Ramos (cell line): ENCODE measurements around the gene PTGDS.

ENCODE experiments used
- in situ Hi-C: fragments of 300-500 bp; cut with MboI; formaldehyde crosslinking; loops from one replicate; pipeline ENCODE4 v1.14.3; 2022; ENCODE audit warnings: low sequenced_read_pairs; ENCODE audit not compliant: unreplicated experiment

The PTGDS gene

DNA sequence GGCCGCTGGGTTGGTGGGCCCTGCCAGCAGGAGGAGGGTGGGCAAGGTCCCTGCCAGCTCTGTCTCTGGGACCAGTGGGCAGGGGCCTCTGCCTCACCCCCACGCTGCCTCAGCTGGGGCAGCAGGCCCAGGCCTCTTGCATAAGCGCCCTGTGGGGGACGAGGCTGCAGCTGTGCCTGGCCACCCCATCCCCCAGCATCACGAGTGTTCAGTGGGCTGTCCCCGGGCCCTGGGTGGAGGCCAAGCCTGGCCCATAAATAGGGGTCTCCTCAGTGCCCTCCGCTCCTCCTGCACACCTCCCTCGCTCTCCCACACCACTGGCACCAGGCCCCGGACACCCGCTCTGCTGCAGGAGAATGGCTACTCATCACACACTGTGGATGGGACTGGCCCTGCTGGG is at the start of gene PTGDS:
Gene PTGDS, plus strand, starts transcription at position 282 of the 400 bp plus-strand sequence. Its CDS starts 75 bp downstream, at position 357.
- in situ Hi-C loops = no loop called here

DNA sequence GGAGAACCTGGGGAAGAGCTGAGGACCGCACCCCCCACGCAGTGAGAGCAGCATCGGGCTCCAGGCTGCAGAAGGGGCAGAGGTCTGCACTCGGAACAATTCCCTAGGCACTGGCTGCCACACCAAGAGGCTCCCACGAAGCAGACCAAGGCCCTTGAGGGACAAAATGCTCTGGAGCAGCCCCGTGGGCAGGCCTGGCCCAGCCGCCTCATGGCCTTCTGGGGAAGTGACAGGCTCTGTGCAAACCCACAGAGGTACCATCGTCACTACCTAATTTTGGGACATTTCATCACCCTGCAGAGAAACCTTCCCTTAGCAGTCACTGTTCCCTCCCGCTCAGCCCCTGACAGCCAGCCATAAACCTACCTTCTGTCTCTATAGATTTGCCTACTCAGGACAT is 48.7 kb upstream of the PTGDS start:
- in situ Hi-C loops = no loop called here

DNA sequence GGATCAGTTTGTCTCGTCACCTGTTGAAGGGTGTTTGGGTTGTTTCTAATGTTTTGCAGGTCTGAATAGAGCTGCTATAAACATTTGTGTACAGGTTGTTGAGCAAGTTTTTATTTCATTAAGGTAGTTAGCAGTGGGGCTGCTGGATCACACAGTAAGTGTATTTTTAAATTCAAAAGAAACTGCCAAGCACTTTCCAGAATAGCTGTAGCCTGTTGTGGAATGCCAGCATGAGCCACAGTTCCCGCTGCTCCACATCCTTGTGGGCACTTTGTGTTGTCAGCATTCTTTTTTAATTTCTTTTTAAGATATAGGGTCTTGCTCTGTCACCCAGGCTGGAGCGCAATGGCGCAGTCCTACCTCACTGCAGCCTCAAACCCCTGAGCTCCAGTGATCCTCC is 47.3 kb upstream of the PTGDS start:
- in situ Hi-C loops = no loop called here

- in situ Hi-C loops = no loop called here
Measured at GRCh38 chr9:136931611-136932130, 45.6 kb upstream of the PTGDS start.

GRCh38 chr9:136934277-136934676 is 43.0 kb upstream of the PTGDS start:
- in situ Hi-C loops = no loop called here

DNA sequence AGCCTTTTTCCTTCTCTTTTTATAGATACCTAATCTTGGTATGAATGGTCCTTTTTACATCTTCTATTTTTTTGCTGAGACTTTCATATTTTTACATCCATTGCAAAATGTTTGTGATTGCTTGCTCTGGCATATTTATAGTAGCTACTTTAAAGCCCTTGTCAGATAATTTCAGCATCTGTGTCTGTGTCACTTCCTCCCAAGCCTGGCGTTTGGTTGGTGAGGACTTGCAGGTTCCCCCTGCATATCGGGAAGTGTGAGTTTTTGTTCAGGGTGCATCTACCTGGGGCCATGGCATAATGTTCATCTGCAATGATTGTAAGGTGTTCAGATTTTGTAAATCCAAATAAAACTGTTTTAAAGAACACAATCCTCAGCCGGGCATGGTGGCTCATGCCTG is 41.7 kb upstream of the PTGDS start:
- in situ Hi-C loops = no loop called here

GRCh38 chr9:136936645-136937170 is 40.6 kb upstream of the PTGDS start:
- in situ Hi-C loops = no loop called here

GRCh38 chr9:136937186-136938001 is 39.9 kb upstream of the PTGDS start:
- in situ Hi-C loops = no loop called here

DNA sequence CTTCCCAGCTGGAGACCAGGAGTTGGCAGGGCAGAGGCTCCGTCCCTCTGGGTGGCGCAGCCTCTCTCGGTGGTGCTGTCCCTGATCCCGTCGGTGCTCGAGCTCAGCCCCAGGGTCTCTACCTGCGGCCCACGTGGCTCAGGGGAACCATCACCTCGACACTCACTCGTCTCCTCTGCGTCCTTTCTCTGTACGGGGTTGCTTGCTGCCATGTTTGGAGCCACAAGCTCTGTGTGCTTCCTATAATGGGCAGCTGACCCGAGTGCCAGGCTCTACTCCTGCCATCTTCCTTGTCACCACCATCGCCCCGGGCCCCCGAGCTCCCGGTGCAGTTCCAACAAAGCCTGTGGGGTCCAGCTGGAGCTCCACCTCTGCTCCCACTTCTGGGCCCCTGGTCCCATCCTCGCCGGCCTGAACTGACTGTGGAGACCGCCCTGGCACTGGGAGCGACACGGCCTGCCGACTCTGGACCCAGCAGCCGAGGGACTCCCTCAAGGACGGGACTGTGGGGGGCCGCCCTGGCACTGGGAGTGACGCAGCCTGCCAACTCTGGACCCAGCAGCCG is 37.8 kb upstream of the PTGDS start:
- in situ Hi-C loops = no loop called here

DNA sequence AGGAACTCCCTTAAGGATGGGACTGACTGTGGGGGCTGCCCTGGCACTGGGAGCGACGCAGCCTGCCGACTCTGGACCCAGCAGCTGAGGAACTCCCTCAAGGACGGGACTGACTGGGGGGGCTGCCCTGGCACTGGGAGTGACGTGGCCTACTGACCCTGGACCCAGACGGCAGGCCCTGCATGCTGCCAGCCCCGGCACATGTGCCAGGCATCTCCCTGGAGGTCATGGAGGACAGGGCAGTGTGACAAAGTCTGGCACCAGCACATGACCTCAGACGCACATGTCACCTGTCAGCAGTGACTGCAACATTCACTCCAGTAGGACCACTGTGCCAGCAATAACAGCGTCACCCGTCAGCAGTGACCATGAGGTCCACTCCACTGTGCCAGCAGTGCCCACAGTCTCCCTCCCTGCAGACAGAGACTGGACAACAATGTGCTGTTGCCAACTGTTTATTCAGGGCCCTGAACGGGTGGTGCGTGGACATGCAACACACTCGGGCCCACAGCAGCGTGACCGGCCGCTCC is 37.2 kb upstream of the PTGDS start:
- in situ Hi-C loops = no loop called here

GRCh38 chr9:136940526-136941230 is 36.6 kb upstream of the PTGDS start:
- in situ Hi-C loops = no loop called here

- in situ Hi-C loops = no loop called here
Measured at GRCh38 chr9:136941231-136942111, 35.8 kb upstream of the PTGDS start.

DNA sequence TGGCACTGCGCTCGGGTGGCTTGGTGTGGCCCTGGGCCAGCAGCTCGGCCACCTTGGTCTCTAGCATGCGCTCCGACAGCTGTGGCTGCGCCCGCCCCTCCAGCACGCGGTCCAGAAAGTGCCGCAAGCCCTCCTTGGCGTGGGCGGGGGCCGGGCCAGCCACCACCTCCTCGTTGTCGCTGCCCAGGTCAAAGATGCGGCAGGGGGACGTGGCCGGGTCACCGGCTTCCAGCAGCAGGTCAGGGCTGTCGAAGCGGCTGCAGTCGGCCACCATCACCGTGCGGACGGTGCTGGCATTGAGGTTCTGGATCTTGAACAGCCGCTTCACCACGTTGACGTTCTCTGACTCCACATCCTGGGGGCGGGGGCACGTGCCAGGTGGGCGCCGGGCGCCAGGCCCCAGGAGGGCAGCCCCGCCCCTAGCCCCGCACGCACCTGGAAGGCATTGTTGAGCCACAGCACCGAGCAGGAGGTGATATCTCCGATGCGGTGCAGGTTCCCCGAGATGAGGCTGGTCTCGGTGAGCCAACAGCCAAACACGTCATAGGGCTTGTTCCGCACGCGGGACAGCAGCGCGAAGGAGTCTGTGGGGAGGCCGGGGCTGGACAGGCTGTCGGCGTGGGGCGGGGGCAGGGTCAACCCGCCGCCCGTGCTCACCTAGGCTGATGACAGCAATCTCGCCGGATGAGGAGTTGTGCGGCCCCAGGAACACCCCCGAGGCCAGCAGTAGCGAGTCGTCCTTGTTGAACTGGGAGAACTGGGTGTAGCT is 35.0 kb upstream of the PTGDS start:
- in situ Hi-C loops = no loop called here

- in situ Hi-C loops = no loop called here
Measured at GRCh38 chr9:136942881-136943230, 34.4 kb upstream of the PTGDS start.

- in situ Hi-C loops = no loop called here
Measured at GRCh38 chr9:136943291-136944211, 33.8 kb upstream of the PTGDS start.

- in situ Hi-C loops = no loop called here
Measured at GRCh38 chr9:136944212-136944518, 33.1 kb upstream of the PTGDS start.

DNA sequence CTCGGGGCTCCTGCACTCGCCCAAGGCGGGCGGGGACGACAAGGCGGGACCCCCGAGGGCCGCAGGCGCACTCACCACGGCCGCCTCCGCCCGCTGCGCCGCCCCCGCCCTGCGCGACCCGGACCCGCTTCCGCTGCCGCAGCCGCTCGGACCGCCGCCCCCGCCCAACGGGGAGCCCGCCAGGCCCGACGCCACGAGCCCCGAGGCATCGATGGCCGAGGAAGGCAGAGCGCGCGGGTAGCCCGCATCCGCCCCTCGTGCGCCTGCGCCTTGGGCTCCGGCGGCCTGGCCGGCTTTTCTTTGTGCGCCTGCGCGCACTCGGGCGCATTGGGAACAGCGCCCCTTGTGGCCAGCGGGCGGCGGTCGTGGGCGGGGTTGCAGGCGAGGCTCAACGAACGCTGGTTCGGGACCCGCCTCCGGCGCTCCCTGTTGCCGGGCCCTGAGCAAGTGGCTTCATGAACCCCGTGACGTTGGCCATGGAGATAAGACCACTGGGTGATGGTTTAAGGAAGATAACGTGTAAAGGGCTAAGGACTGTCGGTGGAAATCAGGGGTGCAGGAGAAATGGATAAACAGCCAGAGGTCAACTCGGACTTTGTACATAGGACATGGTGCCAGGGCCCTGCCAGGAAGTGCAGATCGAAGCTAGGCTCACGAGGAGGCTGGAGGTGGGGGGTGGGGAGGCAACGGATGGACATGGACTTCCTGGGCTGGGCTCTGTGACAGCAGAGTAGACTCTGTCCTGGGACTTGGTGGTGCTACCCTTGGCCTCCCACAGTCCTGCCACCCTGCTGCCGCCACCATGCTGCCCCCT is 32.6 kb upstream of the PTGDS start, which contains the start of the genes C8G and FBXW5:
Gene C8G, plus strand, starts transcription at position 725 of the 814 bp plus-strand sequence. Its CDS starts 78 bp downstream, at position 803.
Gene FBXW5, minus strand, starts transcription at position 220 of the 814 bp plus-strand sequence. CDS start 655 bp downstream, outside the sequence.
- in situ Hi-C loops = no loop called here
